Activated CD4-positive, alpha-beta T cell treated with anti-CD3 and anti-CD28 coated beads, Interleukin-10, Interleukin-2, amounts not matched to agents 100 ng/mL and 50 ng/mL, durations not matched to agents 16 hours and 8 hours (primary cell): Measurements from ENCODE around the gene TBCK.
"Not testable (repeated sequence)": the region's sequence is repeated elsewhere in the genome, so short reads cannot be mapped to it uniquely, and the experiment has no call there.

Source experiments
- DNase-seq: peaks from one replicate; pipeline ENCODE4 v3.0.0-alpha.2; 2020

TBCK gene

GRCh38 chr4:106277140-106277675 lies 38.8 kb downstream of the TBCK start:
- no peak for DNase-seq

DNA sequence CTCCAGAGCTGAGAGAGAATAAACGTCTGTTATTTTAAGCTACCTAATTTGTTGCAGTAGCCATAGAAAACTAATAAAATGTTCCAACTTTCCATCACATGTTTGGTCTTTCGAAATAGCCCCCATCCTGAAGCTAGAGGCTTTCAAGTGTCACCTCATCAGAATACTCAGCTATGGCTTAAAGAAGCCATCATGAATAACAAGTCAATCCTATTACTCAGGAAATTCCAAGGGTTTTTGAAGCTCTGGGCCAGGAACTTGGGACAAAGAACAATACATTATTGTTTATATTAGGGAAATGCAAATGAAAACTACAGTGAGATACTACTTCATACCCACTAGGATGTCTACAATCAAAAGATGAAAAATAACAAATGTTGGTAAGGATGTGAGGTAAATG lies 42.2 kb downstream of the TBCK start:
- no peak for DNase-seq

DNA sequence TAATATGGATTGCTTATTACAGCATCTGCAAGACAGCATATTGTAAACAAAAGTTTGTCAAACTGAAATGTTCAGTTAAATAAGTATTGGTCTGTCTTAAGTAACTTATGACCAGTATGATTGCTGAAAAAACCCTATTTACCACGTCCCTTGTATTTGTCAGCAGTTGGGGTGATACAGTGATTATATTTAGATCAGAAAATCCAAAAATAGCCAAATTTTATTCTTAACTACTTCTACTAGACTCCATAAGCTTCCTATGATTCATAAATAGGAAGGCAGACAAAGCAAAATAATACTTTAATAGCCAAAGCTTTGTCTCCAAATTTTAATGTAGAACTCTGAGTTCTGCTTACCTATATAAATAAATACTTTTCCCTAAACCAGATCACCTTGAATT lies 45.3 kb downstream of the TBCK start:
- DNase-seq: no peak

- DNase-seq: no peak
These were observed 46.3 kb downstream of the TBCK start for GRCh38 chr4:106269711-106270110.

GRCh38 chr4:106268786-106269185 lies 47.2 kb downstream of the TBCK start:
- DNase-seq: no peak

GRCh38 chr4:106266201-106266600 lies 49.8 kb downstream of the TBCK start:
- DNase-seq: peak; percentile 31

- DNase-seq: no peak
These were observed 51.7 kb downstream of the TBCK start for GRCh38 chr4:106264331-106264728.

GRCh38 chr4:106263594-106264330 lies 52.2 kb downstream of the TBCK start:
- no peak for DNase-seq

GRCh38 chr4:106261980-106262379 lies 54.0 kb downstream of the TBCK start:
- no peak for DNase-seq

GRCh38 chr4:106258145-106259045 lies 57.6 kb downstream of the TBCK start:
- no peak for DNase-seq

DNA sequence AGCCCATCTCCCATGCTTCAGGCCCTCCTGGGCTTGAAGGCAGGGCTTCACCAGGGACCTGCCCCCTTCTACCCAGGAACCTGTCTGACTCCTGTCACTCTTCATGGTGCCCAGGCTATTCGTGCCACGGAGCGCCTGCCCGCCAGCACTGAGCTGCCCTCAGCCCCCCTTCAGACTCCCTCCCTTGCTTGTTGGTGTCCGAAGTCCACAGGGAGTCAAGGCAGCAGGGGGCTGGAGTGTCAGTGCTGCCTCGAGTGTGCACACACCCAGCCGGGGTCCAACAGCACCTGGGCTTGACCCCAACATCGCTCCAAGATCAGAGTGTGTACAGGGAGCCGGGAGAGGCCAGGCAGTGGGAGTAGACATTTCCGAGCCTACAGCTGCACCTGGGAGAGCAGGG lies 59.8 kb downstream of the TBCK start:
- no peak for DNase-seq

- no peak for DNase-seq
These were observed 60.8 kb downstream of the TBCK start for GRCh38 chr4:106255195-106255594.

- DNase-seq: no peak
These were observed 62.5 kb downstream of the TBCK start for GRCh38 chr4:106253364-106254129.

DNA sequence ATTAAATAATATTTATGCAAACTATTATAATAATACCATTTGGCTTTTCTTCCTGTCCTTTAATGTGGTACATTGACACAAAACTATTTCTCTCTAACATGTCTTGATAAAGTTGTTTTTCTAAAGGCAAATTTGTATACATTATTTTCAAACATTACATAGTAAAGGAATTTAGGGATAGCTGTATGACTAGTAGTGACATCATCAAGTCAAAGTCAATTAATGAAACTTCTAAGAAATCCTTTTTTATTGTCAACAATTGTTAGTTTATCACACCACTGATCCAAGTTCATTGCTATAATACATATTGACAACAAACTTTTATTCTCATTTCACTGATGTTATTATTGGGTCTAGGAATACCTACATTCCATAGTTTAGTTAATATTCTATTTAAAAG lies 68.4 kb downstream of the TBCK start:
- DNase-seq: no peak

DNA sequence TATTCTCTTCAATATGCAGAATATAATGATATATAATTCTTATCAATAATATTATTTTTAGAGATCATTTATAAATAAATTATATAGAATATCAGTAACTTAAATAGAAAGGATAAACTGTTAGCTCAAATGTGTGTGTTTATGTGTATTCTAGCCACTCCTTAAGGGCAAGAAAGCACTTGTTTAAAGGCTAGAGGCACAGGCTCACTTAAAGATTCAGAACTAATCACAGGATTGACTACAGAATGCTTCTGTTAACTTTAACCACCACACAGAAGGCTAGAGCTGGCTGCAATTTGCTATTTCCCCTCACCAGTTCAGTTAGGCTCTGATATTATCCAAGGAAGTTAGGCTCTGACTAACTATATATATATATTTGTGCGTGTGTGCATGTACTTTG lies 69.6 kb downstream of the TBCK start:
- DNase-seq: no peak

GRCh38 chr4:106245176-106245575 lies 70.8 kb downstream of the TBCK start:
- DNase-seq: no peak

GRCh38 chr4:106240699-106241098 lies 75.3 kb downstream of the TBCK start:
- DNase-seq: no peak

DNA sequence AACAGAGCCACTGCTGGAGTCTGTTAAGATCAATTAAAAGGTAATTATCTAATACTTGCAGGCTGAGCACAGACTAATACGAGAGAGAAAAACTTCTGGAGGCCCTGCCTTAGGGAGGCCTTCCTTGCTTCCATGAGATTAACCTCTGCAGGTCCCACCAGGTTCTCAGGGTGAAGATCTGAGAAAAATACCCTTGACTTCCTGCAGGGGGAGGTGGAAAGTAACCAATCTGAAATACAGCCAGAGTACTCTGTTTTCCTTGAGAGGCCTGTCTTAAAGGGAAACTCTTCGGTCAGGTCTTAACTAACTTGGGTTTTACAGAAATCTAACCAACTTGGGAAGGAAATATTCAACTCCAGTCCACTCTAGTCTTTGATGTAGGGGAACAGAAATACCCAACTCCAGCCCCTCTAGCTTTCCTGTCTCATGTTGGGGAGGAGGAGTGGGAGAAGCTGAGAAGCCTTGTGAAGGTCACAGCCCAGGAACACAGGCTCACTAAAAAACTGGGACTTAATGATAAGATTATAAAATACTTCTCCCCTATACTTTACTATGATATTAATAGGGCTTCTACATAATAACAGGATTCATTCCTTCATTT lies 77.1 kb downstream of the TBCK start:
- DNase-seq: peak; percentile 38

DNA sequence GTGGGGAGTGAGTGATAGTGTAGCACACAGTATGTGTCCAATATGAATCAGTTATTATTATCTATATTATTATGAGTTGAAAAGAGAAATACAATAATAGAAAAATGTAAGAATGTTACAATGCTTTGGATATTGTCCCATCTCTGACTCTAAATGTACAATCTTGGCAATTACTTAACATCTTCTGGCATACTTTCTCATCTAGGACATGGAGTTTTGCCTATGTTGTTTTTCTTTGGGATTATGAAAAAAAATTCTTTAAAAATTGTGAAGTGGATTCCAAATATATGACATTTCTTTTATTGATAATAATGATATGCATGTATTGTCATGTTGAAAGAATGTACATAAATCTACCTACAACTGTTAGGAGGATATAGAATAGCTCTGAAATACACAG lies 84.1 kb downstream of the TBCK start:
- no peak for DNase-seq

DNA sequence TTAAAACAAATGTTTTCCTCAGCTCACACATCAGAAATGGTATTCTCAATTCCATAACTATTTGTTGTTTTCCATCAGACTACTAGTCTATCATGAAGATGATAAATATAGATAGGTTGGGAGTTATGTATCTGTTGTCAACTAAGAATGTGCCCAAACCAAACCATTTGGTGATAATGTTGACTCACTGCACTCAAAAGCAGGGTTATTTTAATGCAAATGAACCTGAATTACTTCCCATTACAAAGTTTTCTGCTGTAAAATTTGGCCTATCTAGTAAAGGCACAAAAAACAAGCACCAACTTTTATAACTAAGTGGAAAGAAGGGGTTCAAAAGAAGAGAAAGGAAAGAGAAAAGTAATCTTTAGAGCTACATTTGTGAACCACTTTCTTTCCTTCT lies 93.5 kb downstream of the TBCK start:
- DNase-seq: no peak

DNA sequence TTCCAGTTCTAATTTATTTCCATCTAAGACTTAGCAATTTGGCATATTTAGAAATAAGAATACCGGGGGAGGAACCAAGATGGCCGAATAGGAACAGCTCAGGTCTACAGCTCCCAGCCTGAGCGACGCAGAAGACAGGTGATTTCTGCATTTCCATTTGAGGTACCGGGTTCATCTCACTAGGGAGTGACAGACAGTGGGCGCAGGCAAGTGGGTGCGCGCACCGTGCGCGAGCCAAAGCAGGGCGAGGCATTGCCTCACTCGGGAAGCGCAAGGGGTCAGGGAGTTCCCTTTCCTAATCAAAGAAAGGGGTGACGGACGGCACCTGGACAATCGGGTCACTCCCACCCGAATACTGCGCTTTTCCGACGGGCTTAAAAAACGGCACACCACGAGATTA lies 102.7 kb downstream of the TBCK start:
- not testable (repeated sequence) for DNase-seq

DNA sequence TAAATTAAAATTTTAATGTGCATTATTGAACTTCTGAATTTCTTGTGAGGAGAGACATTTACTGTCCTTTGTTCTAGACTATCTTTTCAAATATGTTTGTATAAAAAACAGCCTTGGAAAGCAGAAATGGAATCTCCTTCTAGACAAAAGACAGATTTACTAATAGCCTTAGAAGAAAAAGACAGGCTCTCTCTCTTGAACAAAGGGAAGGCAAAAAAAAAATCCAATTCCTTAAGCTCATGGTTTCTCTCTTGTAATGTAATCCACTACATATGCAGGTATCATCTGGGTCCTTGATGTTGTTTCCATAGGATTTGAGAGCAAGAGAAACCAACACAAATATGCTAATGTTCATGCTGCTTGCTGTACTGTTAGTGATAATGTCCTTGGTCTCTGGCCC lies 106.0 kb downstream of the TBCK start:
- no peak for DNase-seq
